IPS DF 19.7 (cell line): ENCODE results near the gene LCAT.

Experiments
- DNase-seq: peaks from one replicate; pipeline ENCODE4 v3.0.0-alpha.2; 2013; ENCODE audit warnings: low read depth, low spot score

The LCAT gene

DNA sequence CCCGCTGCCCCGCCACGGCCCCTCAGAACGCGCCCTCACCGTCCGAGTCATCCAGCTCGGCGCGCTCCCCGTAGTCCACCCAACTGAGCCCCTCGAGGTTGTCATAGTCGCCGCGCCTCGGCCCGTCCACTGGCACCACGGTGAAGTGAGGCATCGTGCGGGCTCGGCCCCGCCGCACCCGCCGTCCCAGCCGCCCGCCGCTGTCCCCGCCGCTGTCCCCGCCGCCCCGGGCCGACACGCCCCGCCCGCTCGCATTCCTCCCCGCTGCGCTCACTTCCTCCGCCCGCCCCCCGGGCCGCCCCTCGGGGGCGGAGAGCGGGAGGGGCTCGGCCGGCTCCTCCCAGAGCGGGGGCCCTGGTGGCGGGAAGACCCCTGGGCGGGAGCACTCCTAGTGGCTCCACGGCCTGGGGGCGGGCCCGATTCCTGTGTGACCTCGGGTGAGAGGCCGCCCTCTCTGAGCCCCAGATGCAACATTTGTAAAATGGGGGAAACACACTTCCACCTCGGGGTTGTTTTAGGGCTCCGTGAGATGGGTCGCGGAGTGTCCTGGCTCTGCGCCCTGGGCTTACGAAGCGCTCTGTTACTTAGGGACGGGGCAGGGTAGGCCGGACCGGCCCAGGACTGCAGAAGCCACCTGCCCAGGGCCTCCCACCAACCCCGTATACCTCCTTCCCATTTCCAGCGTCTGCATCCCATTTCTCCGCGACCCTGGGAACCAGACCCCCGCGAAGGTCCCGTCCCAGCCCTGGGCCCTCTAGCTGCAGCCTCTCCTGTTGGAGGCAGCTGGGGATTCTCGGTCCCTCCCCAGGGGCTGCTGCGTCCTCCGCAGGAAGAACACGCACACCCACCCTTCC, 24.7 kb upstream of the LCAT start, which contains the start of gene SLC12A4:
SLC12A4 (minus strand) TSS at position 238 of the 854 bp plus-strand sequence; CDS start at position 154, 84 bp downstream.
- DNase-seq: no peak

DNA sequence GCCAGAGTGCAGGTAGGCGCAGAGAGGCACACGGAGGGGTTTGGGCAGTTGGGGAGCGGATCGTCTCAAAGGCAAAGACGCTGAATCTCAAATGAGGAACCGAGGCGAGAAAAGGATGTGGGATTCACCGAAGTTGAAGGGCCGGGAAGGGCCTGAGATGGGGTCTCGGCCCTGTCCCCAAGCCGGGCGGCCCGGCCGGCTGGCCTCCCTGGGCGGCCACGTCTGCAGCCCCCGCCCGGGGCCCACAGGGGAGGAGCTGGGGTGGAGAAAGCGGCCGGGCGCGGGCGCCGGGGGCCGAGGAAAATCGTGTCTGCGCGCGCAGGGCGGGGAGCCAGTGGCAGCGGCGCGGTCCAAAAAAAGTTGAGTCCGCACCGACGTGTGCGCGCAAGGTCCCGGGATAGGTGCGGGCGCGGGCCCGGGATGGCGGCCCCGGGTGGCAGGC, 24.1 kb upstream of the LCAT start:
- no peak for DNase-seq

DNA sequence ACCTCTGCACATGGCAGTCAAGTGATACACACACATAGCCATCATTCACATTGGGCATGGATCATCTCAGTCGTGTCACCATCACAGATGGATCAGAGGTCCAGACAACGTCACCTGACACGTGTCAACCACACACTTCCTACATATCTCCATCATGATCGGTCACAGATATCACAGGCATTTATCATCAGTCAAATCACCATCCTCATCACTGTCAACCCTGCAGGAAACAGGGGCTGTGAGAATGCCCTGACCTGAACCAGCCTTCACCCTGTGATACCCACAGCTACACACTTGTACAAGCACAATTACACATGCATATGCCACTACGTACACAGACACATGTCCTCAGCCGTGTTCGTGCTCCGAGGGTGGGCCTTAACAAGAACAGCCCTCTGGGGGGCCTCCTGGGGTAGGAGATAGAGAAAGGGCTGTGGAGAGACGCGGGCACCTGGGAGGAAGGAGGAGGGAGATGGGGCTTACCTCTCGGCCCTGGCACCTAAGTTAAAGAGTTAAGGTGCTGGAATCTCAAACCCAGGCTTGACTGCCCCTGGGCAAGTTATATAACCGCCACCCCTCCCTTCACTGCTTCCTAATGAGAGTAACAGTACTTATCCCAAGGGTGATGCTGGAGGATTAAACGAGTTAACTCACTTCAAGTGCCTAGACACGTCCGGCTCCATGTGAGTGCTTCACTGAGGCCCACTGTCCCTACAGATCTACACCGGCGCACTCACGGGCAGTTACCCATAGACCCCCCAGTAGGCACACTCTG, 23.4 kb upstream of the LCAT start:
- no peak for DNase-seq

DNA sequence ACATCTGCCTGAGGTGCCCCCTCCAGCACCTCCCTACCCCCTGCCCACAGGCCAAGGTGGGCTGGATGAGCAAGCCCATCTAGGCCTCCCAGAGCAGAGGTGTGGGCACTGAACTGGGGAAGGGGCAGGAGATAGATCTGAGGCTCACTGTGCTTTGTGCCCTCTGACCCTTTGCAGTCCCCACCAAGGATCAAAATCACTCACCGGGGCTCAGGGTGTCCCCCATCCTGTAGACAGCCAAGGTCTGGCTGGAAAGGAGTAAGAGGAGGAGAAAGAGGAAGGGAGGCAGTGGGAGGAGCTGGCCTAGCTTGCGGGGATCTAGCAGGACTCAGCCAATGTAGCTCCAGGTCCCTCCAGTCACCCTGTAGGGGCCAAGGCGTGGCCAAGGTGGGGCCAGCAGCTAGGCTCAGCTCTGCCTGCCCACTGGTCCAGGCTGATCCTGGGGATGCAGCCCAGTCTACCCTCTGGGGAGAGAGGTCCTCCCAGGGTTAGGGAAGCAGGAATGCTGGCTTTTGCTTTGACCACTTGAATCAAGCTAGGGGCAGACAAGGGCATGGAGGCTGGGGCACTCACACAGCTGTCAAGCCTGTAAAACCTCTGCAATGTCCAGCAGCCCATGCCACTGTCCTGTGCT, 22.7 kb upstream of the LCAT start:
- no peak for DNase-seq

DNA sequence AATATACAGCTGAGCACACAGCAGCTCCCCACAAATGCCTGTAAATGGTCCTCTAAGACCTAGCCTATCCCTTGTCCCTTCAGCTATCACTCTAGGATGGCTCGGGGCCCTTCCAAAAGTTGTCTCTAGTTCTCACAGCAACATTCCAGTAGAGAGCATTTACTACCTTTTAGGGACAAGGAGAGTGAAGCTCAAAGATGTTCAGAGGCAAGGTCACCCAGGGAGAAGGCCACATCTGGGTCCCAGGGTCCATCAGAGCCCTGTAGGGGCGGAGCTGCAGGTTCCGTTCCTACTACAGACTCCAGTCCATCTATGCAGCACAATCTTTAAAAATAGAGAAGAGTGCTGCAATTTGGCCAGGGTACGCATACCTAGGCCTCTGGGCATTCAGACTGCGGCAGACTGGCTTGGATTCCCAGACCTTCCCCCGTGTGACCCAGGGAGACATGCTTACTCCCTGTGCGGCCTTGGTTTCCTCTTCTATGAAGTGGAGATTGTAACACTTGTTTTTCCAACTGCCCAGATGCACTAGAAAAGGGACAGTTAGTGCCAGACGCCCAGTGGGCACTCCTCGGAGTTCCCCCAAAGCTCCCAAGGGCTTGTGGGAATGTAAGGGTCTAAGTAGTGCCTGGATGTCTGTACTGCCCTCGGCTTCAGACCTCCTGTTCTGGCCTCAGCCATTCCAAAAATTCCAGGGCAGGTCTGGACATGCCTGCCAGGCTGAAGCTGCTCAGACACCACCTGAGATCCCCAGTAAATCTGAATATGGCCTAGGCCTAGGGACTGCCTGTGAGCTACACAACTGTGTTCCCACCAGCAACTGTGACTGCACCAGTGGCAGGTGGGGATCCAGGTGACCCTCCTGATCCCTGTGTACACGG, 22.0 kb upstream of the LCAT start:
- no peak for DNase-seq

DNA sequence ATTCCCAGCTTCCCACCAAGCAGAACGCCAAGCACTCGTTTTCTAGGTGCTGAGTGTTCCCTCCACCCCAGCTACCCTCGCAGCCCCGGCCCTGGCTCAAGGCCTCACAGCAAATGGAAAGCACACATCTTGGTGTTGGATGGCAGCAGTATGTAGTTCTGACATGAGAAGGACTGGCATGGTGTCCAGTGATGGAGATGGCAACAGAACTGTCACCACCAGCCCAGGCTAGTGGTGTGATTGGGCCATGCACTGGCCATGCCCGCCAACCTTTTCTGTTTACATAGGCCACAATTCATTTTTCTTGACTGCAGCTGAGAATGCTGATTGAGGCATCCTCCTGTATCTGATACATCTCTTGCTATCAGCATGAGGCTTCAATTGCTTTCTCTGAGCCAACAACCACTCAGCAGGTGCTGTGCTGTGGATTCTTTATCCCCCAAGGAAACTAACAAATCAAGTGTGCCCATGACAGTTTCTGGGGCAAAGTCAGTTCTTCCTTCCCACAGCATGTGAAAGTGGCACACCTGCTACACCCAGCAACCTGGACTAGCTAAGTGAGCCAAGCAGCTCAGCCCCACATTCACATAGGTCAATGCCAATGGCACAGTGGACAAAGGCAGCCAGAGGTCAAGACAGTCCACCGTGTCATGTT, 20.7 kb upstream of the LCAT start:
- no peak for DNase-seq

DNA sequence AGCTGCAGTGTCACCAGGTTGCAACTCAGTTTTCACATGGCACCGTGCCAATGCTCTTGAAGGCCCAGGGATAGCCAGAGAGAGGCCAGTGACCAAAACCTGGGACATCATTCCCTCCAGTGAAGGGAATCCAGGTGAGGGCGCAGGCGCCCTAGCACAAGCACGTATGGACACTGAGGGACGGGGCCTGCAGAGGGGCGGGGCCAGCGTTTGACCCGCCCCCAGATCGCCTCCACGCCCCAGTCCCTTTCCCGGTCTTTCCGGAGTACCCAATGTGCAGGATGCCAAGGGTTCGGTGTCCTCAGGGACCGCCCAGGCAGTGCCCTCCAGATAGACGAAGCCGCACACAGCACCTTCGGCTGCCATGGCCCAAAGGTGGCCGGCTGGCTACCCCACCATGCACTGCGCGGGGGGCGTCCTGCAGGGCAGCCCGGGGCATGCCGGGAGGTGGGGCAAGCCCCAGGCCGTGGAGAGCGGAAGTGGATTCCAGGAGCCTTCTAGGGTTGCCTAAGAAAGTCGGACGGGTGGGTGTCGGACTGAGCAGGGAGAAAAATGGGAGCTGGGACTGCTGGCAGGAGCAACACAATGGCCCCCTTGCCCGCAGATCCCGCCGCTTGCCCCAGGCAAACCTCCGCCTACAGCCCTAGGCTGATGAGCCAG, 19.9 kb upstream of the LCAT start:
- DNase-seq: no peak

DNA sequence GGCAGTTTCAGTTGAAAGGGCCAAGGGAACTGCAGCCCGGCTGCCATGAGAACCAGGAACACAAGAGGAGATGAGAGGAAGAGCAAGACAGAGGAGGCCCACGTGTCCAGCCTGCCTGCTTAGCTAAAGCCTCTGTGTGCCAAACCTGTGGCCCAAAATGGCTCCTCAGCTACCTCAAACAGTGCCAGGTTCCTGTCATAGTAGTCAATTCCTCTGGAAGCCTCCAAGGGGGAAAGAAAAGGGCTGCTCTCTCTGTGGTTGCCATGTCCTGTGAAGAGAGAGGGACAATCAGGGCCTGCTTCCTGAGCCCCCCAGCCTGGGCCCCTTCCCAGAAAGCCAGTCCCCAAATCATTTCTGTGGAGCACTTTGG, 19.4 kb upstream of the LCAT start:
- no peak for DNase-seq

DNA sequence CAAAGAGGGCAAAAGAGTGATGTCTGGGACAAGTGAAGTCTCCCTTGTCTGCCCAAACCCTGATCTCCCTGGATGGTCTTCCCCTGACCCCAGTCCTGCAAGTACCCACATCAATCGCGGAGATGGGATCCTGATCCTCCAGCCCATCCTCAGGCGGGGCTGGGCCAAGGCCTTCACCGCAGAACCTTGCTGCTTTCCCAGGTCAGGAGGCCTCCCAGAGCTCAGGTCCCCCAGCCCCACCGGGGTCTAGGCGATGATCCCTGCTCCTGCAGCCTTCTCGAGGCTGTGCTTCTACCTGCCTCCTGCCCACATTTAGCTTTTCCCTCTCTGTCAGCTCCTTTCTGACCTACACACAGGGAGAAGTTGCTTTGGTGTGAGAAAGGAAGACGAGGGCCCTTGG, 18.2 kb upstream of the LCAT start:
- no peak for DNase-seq

DNA sequence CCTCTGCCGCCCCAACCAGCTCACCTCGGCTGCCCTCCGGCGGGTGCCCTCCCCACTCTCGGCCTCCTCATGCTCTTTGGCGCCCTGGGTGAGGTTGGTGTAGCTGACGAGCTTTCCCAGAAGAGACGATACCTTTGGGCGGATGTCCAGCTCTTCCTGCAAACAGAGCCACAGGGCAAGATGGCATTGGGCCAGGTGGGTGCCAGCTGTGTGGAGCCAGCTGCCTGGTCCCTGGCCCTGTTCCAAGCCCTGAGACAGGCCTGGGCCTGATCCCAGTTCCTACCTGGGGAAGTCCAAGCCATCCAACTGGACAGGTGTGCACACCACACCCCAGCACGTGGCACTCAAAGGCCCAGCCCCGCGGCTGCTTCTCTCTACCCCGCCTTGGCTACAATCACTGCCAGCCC, 17.6 kb upstream of the LCAT start:
- DNase-seq: no peak

DNA sequence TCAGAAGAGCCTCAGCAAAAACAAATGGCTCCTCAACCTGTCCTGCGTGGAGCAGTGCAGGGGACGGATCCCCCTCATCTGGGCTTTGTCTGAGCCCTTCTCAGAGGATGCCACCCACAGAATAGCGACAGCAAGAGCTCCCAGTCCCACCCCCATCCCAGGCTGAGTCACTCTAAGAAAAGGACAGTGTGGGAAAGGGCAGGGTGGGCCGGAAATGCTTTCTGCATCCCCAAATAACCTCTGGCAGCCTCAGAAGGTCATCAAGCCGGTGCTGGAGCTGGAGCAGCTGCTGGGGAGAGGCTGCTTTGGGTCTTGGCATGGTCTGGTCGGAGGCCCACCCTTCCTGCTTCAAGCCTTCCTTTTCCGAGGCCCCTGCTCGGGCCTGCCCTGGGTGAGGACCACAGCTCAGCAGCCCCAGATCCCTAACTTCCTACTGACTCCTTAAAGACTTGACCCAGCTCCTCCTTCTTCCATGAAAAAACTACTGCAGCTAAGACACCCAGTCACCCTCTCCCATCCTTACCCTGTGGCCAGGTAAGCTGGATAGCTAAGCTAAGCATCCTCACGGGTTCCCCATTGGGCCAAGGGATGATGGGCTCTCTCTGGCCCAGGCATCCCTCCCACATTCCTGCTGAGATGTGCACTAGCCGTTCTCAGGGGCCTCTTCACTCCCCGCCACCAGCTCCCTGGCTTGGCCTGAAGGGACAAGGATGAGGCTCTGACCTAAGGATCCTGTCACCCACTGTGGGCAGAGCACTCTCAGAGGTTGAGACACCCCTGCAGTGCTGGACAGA, 15.8 kb upstream of the LCAT start:
- no peak for DNase-seq

DNA sequence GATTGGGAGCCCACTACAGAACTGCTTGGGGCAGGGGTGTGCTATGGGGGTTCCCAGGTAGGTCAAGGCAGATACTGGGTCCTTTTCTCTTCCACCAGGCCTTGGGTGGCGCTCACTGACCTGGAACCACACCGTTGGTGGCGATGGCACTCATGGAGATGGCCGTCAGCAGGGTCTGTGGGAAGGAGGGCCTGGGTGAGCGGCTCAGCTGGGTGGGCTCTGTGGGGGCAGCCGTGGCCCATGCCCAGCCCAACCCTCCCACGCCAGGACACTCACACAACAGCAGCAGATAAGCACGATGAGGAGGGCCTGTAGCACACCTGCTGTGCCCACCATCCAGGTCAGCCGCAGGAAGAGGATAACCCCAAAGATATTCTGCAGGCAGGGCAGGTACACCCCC, 13.7 kb upstream of the LCAT start:
- no peak for DNase-seq

DNA sequence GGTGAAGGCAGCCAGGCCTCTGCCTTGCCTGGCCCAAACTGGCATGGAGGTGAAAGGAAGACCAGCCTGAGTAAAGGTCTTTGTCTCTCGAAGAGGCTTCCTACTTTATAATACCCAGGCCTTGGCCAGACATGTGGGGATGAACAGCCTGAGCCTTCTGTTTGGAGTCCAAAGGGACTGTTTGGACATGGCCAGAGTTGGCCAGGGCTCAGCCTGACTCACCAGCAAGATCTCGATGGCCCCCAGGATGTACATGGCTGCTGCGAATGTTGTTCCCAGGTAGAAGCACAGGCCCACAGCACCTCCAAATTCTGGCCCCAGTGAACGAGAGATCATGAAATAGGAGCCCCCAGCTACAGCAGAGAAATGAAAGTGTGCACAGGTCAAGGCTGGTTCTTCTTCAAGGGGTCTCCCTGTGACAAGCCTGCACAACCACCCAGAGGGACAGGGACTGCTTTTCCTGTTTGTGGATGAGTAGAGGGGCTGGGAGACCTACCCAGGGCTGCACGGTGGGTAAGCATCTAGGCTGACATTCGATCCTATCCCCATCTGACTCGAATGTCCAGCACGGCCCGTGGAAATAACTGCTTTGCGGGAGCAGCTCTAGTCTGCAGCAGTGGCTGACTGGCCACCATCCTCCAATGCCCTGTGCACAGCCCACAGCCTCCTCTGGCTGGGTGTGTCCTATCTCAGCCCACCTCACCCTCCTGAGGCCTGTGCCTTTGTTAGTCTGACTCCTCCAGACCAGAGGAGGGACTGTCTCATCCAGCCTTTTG, 10.7 kb upstream of the LCAT start:
- DNase-seq: no peak

DNA sequence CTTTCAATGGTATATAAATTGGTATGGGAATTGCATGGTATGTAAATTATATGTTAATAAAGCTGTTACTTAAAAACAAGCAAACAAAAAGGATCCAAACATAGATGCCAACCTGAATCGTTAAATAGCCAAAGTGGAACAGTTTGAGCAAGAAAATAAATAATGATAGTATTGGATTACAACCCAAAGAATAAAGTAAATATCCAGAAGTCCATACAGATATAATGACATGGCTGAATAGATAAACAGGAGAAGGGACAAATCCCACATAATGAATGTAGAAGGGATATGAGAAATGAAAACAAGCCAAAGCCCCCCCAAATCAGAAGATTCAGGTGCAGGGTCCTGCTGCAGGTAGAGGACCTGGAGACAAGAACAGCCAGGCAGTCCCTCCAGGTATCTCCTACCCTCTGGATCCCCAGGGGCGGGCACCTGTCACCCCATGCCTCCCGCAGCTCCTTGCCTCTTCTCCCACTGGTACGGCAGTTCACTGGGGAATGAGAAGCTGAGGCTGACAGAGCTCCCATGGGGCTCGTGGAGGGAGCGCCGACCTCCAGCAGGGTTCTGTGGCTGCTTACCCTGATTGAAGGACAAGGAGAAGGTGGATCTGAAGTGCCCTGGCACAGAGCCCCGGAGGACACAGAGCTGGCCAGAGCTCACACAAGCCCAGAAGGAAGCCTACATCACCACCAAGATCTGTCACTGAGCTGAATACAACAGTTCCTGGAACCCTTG, 9.9 kb upstream of the LCAT start:
- no peak for DNase-seq

DNA sequence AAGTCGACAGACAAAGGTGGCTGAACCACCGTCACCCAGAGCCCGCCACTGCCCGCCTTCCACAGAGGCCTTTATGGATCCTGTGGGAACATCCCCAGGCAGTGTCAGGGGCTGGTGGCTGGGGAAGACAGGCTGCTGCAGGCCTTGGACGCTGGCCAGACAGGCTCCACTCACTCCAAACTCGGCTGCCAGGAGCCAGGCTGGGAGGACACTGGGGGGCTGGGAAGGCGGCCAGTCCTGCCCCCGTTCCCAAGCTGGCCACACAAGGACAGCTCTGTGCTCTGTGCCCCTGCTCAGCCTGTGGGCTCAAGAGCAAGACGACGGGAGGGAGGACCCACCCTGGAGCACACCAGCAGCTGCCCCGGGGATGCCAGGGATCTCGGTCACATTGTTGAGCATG, 7.6 kb upstream of the LCAT start:
- DNase-seq: no peak

DNA sequence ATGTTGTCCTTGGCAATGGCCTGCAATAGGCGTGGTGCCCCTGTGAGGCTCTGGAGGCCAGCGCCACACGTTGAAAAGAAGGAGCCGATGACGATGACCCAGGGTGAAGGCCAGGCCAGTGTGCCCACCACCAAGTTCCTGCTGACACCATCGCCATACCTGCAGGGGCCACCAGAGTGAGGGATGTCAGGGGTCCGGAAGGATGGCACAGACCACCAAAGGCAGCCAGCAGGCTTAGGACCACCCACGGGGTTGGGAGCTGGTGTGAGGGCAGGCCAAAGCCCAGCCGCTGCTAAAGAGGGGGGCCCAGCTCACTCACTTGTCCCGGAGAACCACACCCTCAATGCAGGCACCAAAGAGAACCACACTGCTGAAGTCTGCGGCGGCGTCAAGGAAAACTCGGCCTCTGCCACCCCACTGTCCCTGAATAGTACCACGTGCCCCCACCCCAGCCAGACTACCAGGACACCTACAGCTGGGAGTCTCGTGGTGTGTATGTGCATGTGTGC, 6.5 kb upstream of the LCAT start:
- DNase-seq: no peak

DNA sequence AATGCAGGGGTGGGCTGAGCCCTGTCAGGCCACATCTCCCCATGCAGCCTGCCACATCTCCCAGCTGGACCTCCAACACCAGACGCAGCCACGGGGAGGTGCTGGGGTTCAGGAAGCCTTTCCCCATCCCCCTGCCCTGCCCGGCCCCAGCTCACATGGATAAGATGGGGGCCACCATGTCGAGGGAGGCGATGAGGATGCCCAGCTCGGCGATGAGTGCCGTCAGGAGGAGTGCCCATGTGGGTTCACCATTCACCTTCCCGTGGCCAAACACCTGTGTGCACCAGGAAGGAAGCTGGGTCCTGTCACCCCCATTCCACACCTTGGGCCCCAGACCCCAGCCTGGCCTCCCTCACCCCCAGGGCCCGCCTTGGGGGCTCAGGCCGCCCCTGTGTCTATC, 5.7 kb upstream of the LCAT start:
- no peak for DNase-seq

DNA sequence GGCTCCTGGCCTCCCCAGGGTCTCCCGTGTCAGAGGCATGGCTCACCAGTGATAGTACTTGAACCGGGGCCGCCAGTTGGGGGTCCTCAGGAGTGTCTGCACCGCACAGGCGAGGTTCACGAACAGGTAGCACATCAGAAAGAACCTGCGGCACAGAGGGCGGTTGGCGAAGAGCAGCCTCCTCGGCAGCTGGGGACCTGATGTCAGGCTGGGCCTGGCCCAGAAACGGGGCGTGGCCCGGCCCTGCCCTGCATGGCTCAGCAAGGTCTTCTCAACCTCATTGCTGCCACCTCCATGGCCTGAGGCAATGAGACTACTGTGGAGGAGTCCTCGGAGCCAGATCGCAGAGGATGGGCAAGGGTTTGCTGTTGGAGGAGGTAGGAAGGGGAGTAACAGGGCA, 4.1 kb upstream of the LCAT start:
- no peak for DNase-seq
